ENCODE measurements around the gene EHD4.
A peak's percentile ranks its signal among the peaks of the same experiment; 100 is the strongest.

GRCh38 chr15:41860049-41860828, 112.1 kb downstream of the EHD4 start:
- no peak for TF ChIP-seq JUN (IDR thresholded peaks at IDR 0.05; ENCODE audit: borderline replicate concordance, insufficient read depth, insufficient read length, low read depth)
- peak in 1 of 2 donors; percentile 6 for TF ChIP-seq CTCF (IDR thresholded peaks at IDR 0.05; ENCODE audit: extremely low read depth in 1 of 2, insufficient read depth in 1 of 2, low read depth in 1 of 2, low read length in 2 of 2)
